IMR-90 (cell line): ENCODE results near the gene RNASE1. TPM values are rescaled to one million over a fixed set of nuclear protein-coding genes. Genes with fewer than 3 reads are reported as not detected.

Experiments used
- ATAC-seq: fragments of 200-7000 bp; cut with Tn5 transposase; 2 replicates; pipeline ENCODE4 v1.9.1; 2020; ENCODE audit warnings: low read depth, mild to moderate bottlenecking, moderate library complexity
- BruUV-seq: library from RNA; stranded (reverse); fragments of 400-500 nt; replicated peaks from 2 replicates; lab custom pipeline; 2021; lab: Mats Ljungman, UMichigan
- CTCF ChIA-PET: fragments of 300-600 bp; formaldehyde crosslinking; extraction: SDS; loops from one replicate; lab custom pipeline; 2021; ENCODE audit warnings: antibody characterized with exemption; lab: Yijun Ruan, JAX
- POLR2A ChIA-PET: fragments of 300-600 bp; sonication (Branson Sonifier 250); formaldehyde crosslinking; loops from one replicate; lab custom pipeline; 2022; ENCODE audit warnings: antibody characterized with exemption; ENCODE audit not compliant: unreplicated experiment; lab: Charles Lee
- DNase-seq: peaks from one replicate; pipeline ENCODE4 v3.0.0; 2013
- H2AFZ ChIP-seq: replicated peaks from 2 replicates; pipeline ENCODE3; 2013; ENCODE audit warnings: low read length, mild to moderate bottlenecking; ENCODE audit not compliant: poor library complexity
- H2AK5ac ChIP-seq: 2 replicates; pipeline ENCODE4 v1.6.1; 2013; ENCODE audit warnings: low read depth, low read length, inconsistent platforms
- H2AK9ac ChIP-seq: replicated peaks from 2 replicates; pipeline ENCODE3; 2013; ENCODE audit warnings: mild to moderate bottlenecking, low read depth, low read length, moderate library complexity; ENCODE audit not compliant: poor library complexity
- H2BK120ac ChIP-seq: 2 replicates; pipeline ENCODE4 v1.6.1; 2013; ENCODE audit warnings: low read depth, low read length, inconsistent platforms
- H2BK15ac ChIP-seq: 3 replicates; pipeline ENCODE4 v1.6.1; 2013; ENCODE audit warnings: low read depth, low read length, inconsistent platforms
- H2BK20ac ChIP-seq: 2 replicates; pipeline ENCODE4 v1.6.1; 2013; ENCODE audit warnings: low read depth, mild to moderate bottlenecking, inconsistent platforms, low read length, moderate library complexity
- H2BK5ac ChIP-seq: 2 replicates; pipeline ENCODE4 v1.6.1; 2013; ENCODE audit warnings: mild to moderate bottlenecking, low read depth, low read length, inconsistent platforms; ENCODE audit not compliant: poor library complexity, severe bottlenecking
- H3K14ac ChIP-seq: replicated peaks from 2 replicates; pipeline ENCODE4 v1.6.1; 2013; ENCODE audit warnings: low read depth, low read length, inconsistent platforms
- H3K18ac ChIP-seq: 2 replicates; pipeline ENCODE4 v1.6.1; 2013; ENCODE audit warnings: low read depth, low read length, control low read depth
- H3K23ac ChIP-seq: 2 replicates; pipeline ENCODE4 v1.6.1; 2013; ENCODE audit warnings: low read depth, low read length, inconsistent platforms
- H3K27ac ChIP-seq: 2 replicates; pipeline ENCODE4 v1.5.1; 2013; ENCODE audit warnings: mild to moderate bottlenecking, control low read depth, low read length; ENCODE audit not compliant: insufficient read depth
- H3K27me3 ChIP-seq: 2 replicates; pipeline ENCODE4 v1.6.1; 2013; ENCODE audit warnings: low read length; ENCODE audit not compliant: control insufficient read depth, insufficient read depth
- H3K36me3 ChIP-seq: 2 replicates; pipeline ENCODE4 v1.6.1; 2013; ENCODE audit warnings: low read length, mixed read lengths; ENCODE audit not compliant: control insufficient read depth, insufficient read depth
- H3K4ac ChIP-seq: 2 replicates; pipeline ENCODE4 v1.6.1; 2013; ENCODE audit warnings: low read depth, low read length, inconsistent platforms
- H3K4me1 ChIP-seq: 2 replicates; pipeline ENCODE4 v1.6.1; 2013; ENCODE audit warnings: low read length, mixed read lengths; ENCODE audit not compliant: control insufficient read depth, insufficient read depth
- H3K4me2 ChIP-seq: 2 replicates; pipeline ENCODE4 v1.6.1; 2013; ENCODE audit warnings: low read depth, mild to moderate bottlenecking, control low read depth, low read length, moderate library complexity
- H3K4me3 ChIP-seq: 2 replicates; pipeline ENCODE4 v1.5.1; 2013; ENCODE audit warnings: low read depth, mild to moderate bottlenecking, control low read depth, low read length, moderate library complexity; ENCODE audit not compliant: insufficient read depth
- H3K56ac ChIP-seq: 2 replicates; pipeline ENCODE4 v1.6.1; 2013; ENCODE audit warnings: low read length, inconsistent platforms; ENCODE audit not compliant: insufficient read depth; ENCODE audit errors: extremely low read depth
- H3K79me1 ChIP-seq, 2 experiments: 2 replicates each; pipeline ENCODE4 v1.6.1; 2013; ENCODE audit warnings: low read length in 2 of 2, inconsistent platforms in 1 of 2, low read depth in 1 of 2
- H3K9ac ChIP-seq: 2 replicates; pipeline ENCODE4 v1.6.1; 2013; ENCODE audit warnings: low read depth, low read length, control low read depth
- H3K9me1 ChIP-seq: 2 replicates; pipeline ENCODE4 v1.6.1; 2013; ENCODE audit warnings: low read length, inconsistent platforms; ENCODE audit not compliant: insufficient read depth
- H3K9me3 ChIP-seq: 2 replicates; pipeline ENCODE4 v1.6.1; 2013; ENCODE audit warnings: low read length; ENCODE audit not compliant: control insufficient read depth, insufficient read depth
- H4K20me1 ChIP-seq: 2 replicates; pipeline ENCODE4 v1.6.1; 2013; ENCODE audit warnings: low read length, inconsistent platforms; ENCODE audit not compliant: insufficient read depth
- H4K5ac ChIP-seq: 2 replicates; pipeline ENCODE4 v1.6.1; 2013; ENCODE audit warnings: mild to moderate bottlenecking, low read depth, low read length, control low read depth
- H4K8ac ChIP-seq, 2 experiments: 2 replicates each; pipeline ENCODE4 v1.6.1; 2013; ENCODE audit warnings: low read depth in 2 of 2, low read length in 2 of 2, control low read depth in 1 of 2, inconsistent platforms in 1 of 2
- H4K91ac ChIP-seq: 2 replicates; pipeline ENCODE4 v1.6.1; 2013; ENCODE audit warnings: low read depth, low read length, inconsistent platforms; ENCODE audit not compliant: insufficient read depth
- BHLHE40 ChIP-seq: fragments of 150-350 bp; IDR thresholded peaks from 2 replicates; pipeline ENCODE4 v1.6.1; 2016; ENCODE audit warnings: mild to moderate bottlenecking, low read depth, low read length
- CEBPB ChIP-seq: IDR thresholded peaks from 2 replicates; pipeline ENCODE4 v1.6.1; 2012; ENCODE audit warnings: low read depth, low read length, improper control_type of control experiment
- CHD1 ChIP-seq: IDR thresholded peaks from 2 replicates; pipeline ENCODE4 v1.6.1; 2012; ENCODE audit warnings: low read depth, low read length, improper control_type of control experiment
- ELK1 ChIP-seq: fragments of 150-350 bp; IDR thresholded peaks from 2 replicates; pipeline ENCODE4 v1.6.1; 2016; ENCODE audit warnings: low read depth, mild to moderate bottlenecking, low read length, moderate library complexity, borderline replicate concordance
- MAFK ChIP-seq: IDR thresholded peaks from 2 replicates; pipeline ENCODE4 v1.6.1; 2012; ENCODE audit warnings: low read depth, low read length, improper control_type of control experiment
- MAZ ChIP-seq: IDR thresholded peaks from 2 replicates; pipeline ENCODE4 v1.6.1; 2012; ENCODE audit warnings: low read depth, mild to moderate bottlenecking, low read length, improper control_type of control experiment, moderate library complexity, borderline replicate concordance
- MXI1 ChIP-seq: IDR thresholded peaks from 2 replicates; pipeline ENCODE4 v1.6.1; 2012; ENCODE audit warnings: low read depth, mild to moderate bottlenecking, low read length, moderate library complexity, borderline replicate concordance
- NFE2L2 ChIP-seq: fragments of 150-350 bp; IDR thresholded peaks from 2 replicates; pipeline ENCODE4 v1.6.1; 2016; ENCODE audit warnings: low read depth, mild to moderate bottlenecking, low read length
- POLR2A ChIP-seq: IDR thresholded peaks from 2 replicates; pipeline ENCODE4 v1.6.1; 2012; ENCODE audit warnings: mild to moderate bottlenecking, low read depth, low read length
- RAD21 ChIP-seq: IDR thresholded peaks from 2 replicates; pipeline ENCODE4 v1.6.1; 2012; ENCODE audit warnings: low read length, improper control_type of control experiment
- RCOR1 ChIP-seq: IDR thresholded peaks from 2 replicates; pipeline ENCODE4 v1.6.1; 2012; ENCODE audit warnings: mild to moderate bottlenecking, low read length, improper control_type of control experiment; ENCODE audit not compliant: insufficient replicate concordance
- SMC3 ChIP-seq: fragments of 150-350 bp; IDR thresholded peaks from 2 replicates; pipeline ENCODE4 v1.6.1; 2016; ENCODE audit warnings: low read depth, mild to moderate bottlenecking, antibody characterized with exemption, low read length, moderate library complexity
- USF2 ChIP-seq: fragments of 150-350 bp; IDR thresholded peaks from 2 replicates; pipeline ENCODE4 v1.6.1; 2017; ENCODE audit warnings: mild to moderate bottlenecking, antibody characterized with exemption, low read length, low read depth
- WGBS, 2 experiments: methylation state at CpG; one replicate each; pipeline versions ENCODE4 v1.1.5 to v1.1.7; 2013; ENCODE audit warnings: missing lambda C conversion rate in 2 of 2; ENCODE audit not compliant: insufficient read length in 1 of 2; ENCODE audit errors: extremely low coverage in 2 of 2; 5-methylcytosine and 5-hydroxymethylcytosine counted together
- dilution Hi-C: fragments of 300-500 bp; cut with HindIII; formaldehyde crosslinking; loops from one replicate; pipeline ENCODE4 v1.14.3; 2018; ENCODE audit warnings: low sequenced_read_pairs; ENCODE audit not compliant: unreplicated experiment
- in situ Hi-C: fragments of 300-500 bp; cut with MboI; formaldehyde crosslinking; loops from 3 replicates; pipeline ENCODE4 v1.14.3; 2019; ENCODE audit warnings: low sequenced_read_pairs, inconsistent platforms, mixed read lengths
- intact Hi-C: fragments of 100-400 bp; cut with micrococcal nuclease; formaldehyde crosslinking; loops from 2 replicates; pipeline ENCODE4 v1.10.0; 2022
- polyA plus RNA-seq, 3 experiments: library from polyadenylated mRNA; depleted of rRNA; stranded (reverse); fragments of >200 nt; gene quantifications; 2 replicates each; pipeline ENCODE4 v1.2.3, GENCODE V29; 2012; ENCODE audit warnings: low replicate concordance in 1 of 3
- total RNA-seq: library from RNA; depleted of rRNA; stranded (reverse); fragments of >200 nt; gene quantifications from 2 replicates; pipeline ENCODE4 v1.2.3, GENCODE V29; 2012

Gene RNASE1
- total and polyA plus RNA-seq, 2 of the 4 experiments (the other 2 are of a cell fraction), result not detected

- no peak overlapping the region for H2BK20ac ChIP-seq
- ChIA-PET POLR2A (no interaction called here), CTCF (no interaction called here)
- H2BK120ac ChIP-seq, result no peak overlapping the region
- no peak overlapping the region for H2BK5ac ChIP-seq
- H3K27me3 ChIP-seq, result no peaks in the 10 kb centered on the region
- H3K23ac ChIP-seq, result no peak overlapping the region
- no CpG with 5 or more reads among the region's 2 CpGs for WGBS, 2 experiments
- TF ChIP-seq MXI1 (no peak), MAFK (no peak), SMC3 (no peak), RAD21 (no peak), MAZ (no peak), NFE2L2 (no peak), CHD1 (no peak), BHLHE40 (no peak), ELK1 (no peak), POLR2A (no peak), CEBPB (no peak), USF2 (no peak), RCOR1 (no peak)
- H3K27ac ChIP-seq, result no peak overlapping the region
- no peak overlapping the region for H3K14ac ChIP-seq
- no peak overlapping the region for H3K4me3 ChIP-seq
- no peaks in the 10 kb centered on the region for H3K4me1 ChIP-seq
- no peaks in the 10 kb centered on the region for H3K36me3 ChIP-seq
- dilution Hi-C loops, result no loop called here
- no peak overlapping the region for H3K56ac ChIP-seq
- no peak overlapping the region for H3K4ac ChIP-seq
- intact Hi-C loops, result no loop called here
- no peak overlapping the region for H2AK9ac ChIP-seq
- no peaks in the 10 kb centered on the region for H4K20me1 ChIP-seq
- in situ Hi-C loops, result no loop called here
- ATAC-seq (no peak), DNase-seq (no peak)
- H4K8ac ChIP-seq, result no peak overlapping the region
- H4K5ac ChIP-seq, result no peak overlapping the region
- H3K18ac ChIP-seq, result no peak overlapping the region
- BruUV-seq, result no TSS peak
- no peaks in the 10 kb centered on the region for H3K9me3 ChIP-seq
- H3K9me1 ChIP-seq, result no peaks in the 10 kb centered on the region
- H3K9ac ChIP-seq, result no peak overlapping the region
- no peak overlapping the region for H3K4me2 ChIP-seq
- H2AFZ ChIP-seq, result no peak overlapping the region
- no peak overlapping the region for H2BK15ac ChIP-seq
- no peak overlapping the region for H2AK5ac ChIP-seq
- H4K91ac ChIP-seq, result no peak overlapping the region
- H3K79me1 ChIP-seq, result no peaks in the 10 kb centered on the region
These were observed 11.0 kb downstream of the RNASE1 start for GRCh38 chr14:20791597-20791996.
